Breast epithelium (tissue), 4 donors: ENCODE data around the gene BARX2. TPM values are rescaled to one million over a fixed set of nuclear protein-coding genes. Genes with fewer than 3 reads are reported as not detected.

Experiments used
- DNase-seq, 2 donors: peaks; one replicate each; pipeline ENCODE4 v3.0.0-alpha.2; 2019; ENCODE audit warnings: low spot score in 2 of 2
- H3K27ac ChIP-seq, 2 donors: fragments of 200-600 bp; sonication (generic) in 1 of 2; one replicate each; pipeline ENCODE4 v1.5.1; 2016 to 2019; ENCODE audit warnings: mild to moderate bottlenecking in 1 of 2
- H3K27me3 ChIP-seq, 2 donors: fragments of 200-600 bp; sonication (generic) in 1 of 2; one replicate each; pipeline versions ENCODE4 v1.5.1 to v1.6.0; 2017 to 2019; ENCODE audit warnings: control low read depth in 1 of 2, mild to moderate bottlenecking in 1 of 2
- H3K36me3 ChIP-seq: fragments of 200-600 bp; one replicate; pipeline ENCODE4 v1.5.1; 2019
- H3K4me1 ChIP-seq, 2 donors: fragments of 200-600 bp; sonication (generic); one replicate each; pipeline ENCODE4 v1.5.1; 2016 to 2019; ENCODE audit warnings: control low read depth in 1 of 2
- H3K4me3 ChIP-seq, 3 donors: fragments of 200-600 bp; sonication (generic); 1 replicate in 2 of 3; 2 replicates in 1 of 3; pipeline ENCODE4 v1.5.1; 2016 to 2019; ENCODE audit warnings: mild to moderate bottlenecking in 3 of 3, moderate library complexity in 2 of 3
- H3K9me3 ChIP-seq, 2 donors: fragments of 200-600 bp; sonication (generic) in 1 of 2; one replicate each; pipeline ENCODE4 v1.5.1; 2016 to 2019; ENCODE audit warnings: control low read depth in 1 of 2
- CTCF ChIP-seq, 3 donors: fragments of 450-650 bp; IDR thresholded peaks; one replicate each; pipeline ENCODE4 v1.5.1; 2016 to 2017; ENCODE audit warnings: antibody characterized with exemption in 3 of 3, mild to moderate bottlenecking in 3 of 3, moderate library complexity in 3 of 3
- POLR2A ChIP-seq: fragments of 450-650 bp; IDR thresholded peaks from one replicate; pipeline ENCODE4 v1.6.1; 2016; ENCODE audit warnings: antibody characterized with exemption, mild to moderate bottlenecking, moderate library complexity
- POLR2AphosphoS5 ChIP-seq, 3 donors: sonication (generic); formaldehyde crosslinking; IDR thresholded peaks; one replicate each; pipeline ENCODE4 v1.6.1; 2017; ENCODE audit warnings: antibody characterized with exemption in 3 of 3
- intact Hi-C: fragments of 100-400 bp; cut with DNase I; formaldehyde crosslinking; loops from one replicate; pipeline ENCODE4 v1.15.1; 2023; ENCODE audit warnings: low total_unique reads
- total RNA-seq, 3 donors: library from RNA; depleted of rRNA; stranded (reverse); fragments of >200 nt; gene quantifications; one replicate each; pipeline ENCODE4 v1.1.0, GENCODE V29; 2016

The BARX2 gene
- total RNA-seq, 3 donors from 2014 or later, result 8.2 to 19.5 TPM; not detected in 1

GRCh38 chr11:129396454-129396853 is 20.8 kb downstream of the BARX2 start:
- Histone ChIP-seq H3K9me3 (no peaks in the 10 kb centered on the region), H3K4me1 (no peaks in the 10 kb centered on the region), H3K27ac (no peak overlapping the region), H3K4me3 (no peak overlapping the region), H3K36me3 (no peaks in the 10 kb centered on the region), H3K27me3 (no peaks in the 10 kb centered on the region)
- DNase-seq, result no peak
- intact Hi-C loops, result no loop called here
- TF ChIP-seq CTCF (IDR thresholded peaks at IDR 0.05), result no peak
- TF ChIP-seq POLR2A, result no peak
- TF ChIP-seq POLR2AphosphoS5 (IDR thresholded peaks at IDR 0.05), result no peak

GRCh38 chr11:129402206-129403171 is 26.8 kb downstream of the BARX2 start:
- intact Hi-C loops, result no loop called here
- H3K27me3 ChIP-seq, result no peaks in the 10 kb centered on the region
- DNase-seq, result no peak
- H3K27ac ChIP-seq, result no peak overlapping the region
- TF ChIP-seq POLR2AphosphoS5 (IDR thresholded peaks at IDR 0.05) (no peak), CTCF (IDR thresholded peaks at IDR 0.05) (no peak), POLR2A (no peak)
- H3K36me3 ChIP-seq, result no peaks in the 10 kb centered on the region
- H3K4me1 ChIP-seq, result no peaks in the 10 kb centered on the region
- H3K9me3 ChIP-seq, result no peaks in the 10 kb centered on the region
- H3K4me3 ChIP-seq, result no peak overlapping the region

GRCh38 chr11:129404731-129405130 is 29.1 kb downstream of the BARX2 start:
- no peak overlapping the region for H3K27ac ChIP-seq
- H3K9me3 ChIP-seq, result no peaks in the 10 kb centered on the region
- TF ChIP-seq POLR2A (no peak), POLR2AphosphoS5 (IDR thresholded peaks at IDR 0.05) (no peak), CTCF (IDR thresholded peaks at IDR 0.05) (no peak)
- no peak for DNase-seq
- intact Hi-C loops, result no loop called here
- no peaks in the 10 kb centered on the region for H3K27me3 ChIP-seq
- H3K4me1 ChIP-seq, result no peaks in the 10 kb centered on the region
- no peak overlapping the region for H3K4me3 ChIP-seq
- no peaks in the 10 kb centered on the region for H3K36me3 ChIP-seq

- Histone ChIP-seq H3K36me3 (no peaks in the 10 kb centered on the region), H3K4me3 (no peak overlapping the region), H3K27ac (no peak overlapping the region), H3K9me3 (no peaks in the 10 kb centered on the region), H3K4me1 (no peaks in the 10 kb centered on the region), H3K27me3 (no peaks in the 10 kb centered on the region)
- intact Hi-C loops, result no loop called here
- TF ChIP-seq POLR2AphosphoS5 (IDR thresholded peaks at IDR 0.05), result no peak
- no peak for TF ChIP-seq CTCF (IDR thresholded peaks at IDR 0.05)
- TF ChIP-seq POLR2A, result no peak
- DNase-seq, result no peak
These were observed 33.3 kb downstream of the BARX2 start for GRCh38 chr11:129408865-129409444.

GRCh38 chr11:129410395-129410960 is 34.8 kb downstream of the BARX2 start:
- intact Hi-C loops, result no loop called here
- Histone ChIP-seq H3K4me3 (no peak overlapping the region), H3K9me3 (no peaks in the 10 kb centered on the region), H3K27me3 (no peaks in the 10 kb centered on the region), H3K36me3 (no peaks in the 10 kb centered on the region), H3K27ac (no peak overlapping the region), H3K4me1 (no peaks in the 10 kb centered on the region)
- no peak for DNase-seq
- TF ChIP-seq POLR2A (no peak), CTCF (IDR thresholded peaks at IDR 0.05) (no peak), POLR2AphosphoS5 (IDR thresholded peaks at IDR 0.05) (no peak)
